ENCODE measurements around the gene RBKS. TPM values are rescaled to one million over a fixed set of nuclear protein-coding genes. Genes with fewer than 3 reads are reported as not detected.

RBKS gene
- total RNA-seq, 1 experiment from 2014 or later: 9.2 TPM

DNA sequence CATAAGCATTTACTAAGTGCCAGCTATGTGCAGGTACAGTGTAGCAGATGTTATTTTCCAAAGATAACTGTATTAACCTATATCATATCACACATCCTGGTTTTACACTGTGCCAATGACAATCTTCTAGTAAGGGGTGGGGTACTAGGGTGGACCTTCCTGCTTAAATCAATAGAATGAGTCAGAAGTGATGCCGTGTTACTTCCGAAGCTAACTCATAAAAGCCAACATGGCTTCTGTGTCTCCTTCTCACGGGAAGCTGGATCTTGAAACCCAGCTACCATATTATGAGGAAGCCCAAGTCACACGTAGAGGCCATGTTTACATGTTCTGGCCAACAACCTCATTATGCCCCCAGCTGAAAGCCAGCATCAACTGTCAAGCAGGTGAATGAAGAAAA is 59.5 kb downstream of the RBKS start:
- no peak for TF ChIP-seq CTCF (IDR thresholded peaks at IDR 0.05; ENCODE audit: unreplicated experiment)
- no peak for DNase-seq (ENCODE audit: unreplicated experiment)
- no peaks in the 10 kb centered on the region for H3K27me3 Mint-ChIP-seq (ENCODE audit: insufficient read depth, unreplicated experiment)
- peaks cover 4% of the 10 kb centered on the region for H3K4me1 Mint-ChIP-seq (ENCODE audit: insufficient read depth, unreplicated experiment)
- BruUV-seq (replicated peaks): no TSS peak
- ChIA-PET CTCF (interaction anchor here (0.7 to 0.9 kb wide), 2 partner anchors 12 to 19 kb away, joined by 3 read pairs; no protein-coding TSS in a partner anchor), POLR2A (interaction anchor here (0.7 kb wide), 1 partner anchor 41 kb away, joined by 3 read pairs; no protein-coding TSS in a partner anchor)
- H3K4me3 Mint-ChIP-seq (ENCODE audit: unreplicated experiment): no peak overlapping the region
- no peak overlapping the region for H3K27ac Mint-ChIP-seq (ENCODE audit: low read depth, unreplicated experiment)
- intact Hi-C loops (cut with micrococcal nuclease): no loop called here
- H3K36me3 Mint-ChIP-seq (ENCODE audit: insufficient read depth, unreplicated experiment): no peaks in the 10 kb centered on the region
- H3K9me3 Mint-ChIP-seq (ENCODE audit: unreplicated experiment): no peaks in the 10 kb centered on the region

DNA sequence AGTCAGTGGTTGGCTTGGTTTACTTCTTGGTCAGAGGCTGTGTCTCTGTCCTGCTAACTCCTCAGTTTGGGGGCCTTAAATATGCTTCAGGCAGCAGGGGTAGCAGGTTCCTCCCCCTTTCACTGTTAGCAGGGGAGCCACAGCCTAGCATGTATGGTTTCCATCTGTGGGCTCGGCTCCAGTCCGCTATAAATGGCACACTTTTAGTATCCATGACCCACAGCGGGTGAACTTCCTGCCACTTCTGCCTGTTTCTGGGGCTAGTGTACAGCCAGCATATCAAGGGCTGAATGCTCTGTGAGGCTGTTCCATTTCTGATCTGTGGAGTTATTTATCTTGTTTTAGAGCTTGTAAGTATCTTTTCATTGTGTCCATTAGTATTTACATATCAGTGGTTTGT is 60.4 kb downstream of the RBKS start:
- no peaks in the 10 kb centered on the region for H3K27me3 Mint-ChIP-seq (ENCODE audit: insufficient read depth, unreplicated experiment)
- POLR2A ChIA-PET: interaction anchor here (0.7 to 1.3 kb wide), 2 partner anchors 13 to 42 kb away, joined by 3 read pairs; no protein-coding TSS in a partner anchor
- H3K27ac Mint-ChIP-seq (ENCODE audit: low read depth, unreplicated experiment): no peak overlapping the region
- H3K9me3 Mint-ChIP-seq (ENCODE audit: unreplicated experiment): no peaks in the 10 kb centered on the region
- intact Hi-C loops (cut with micrococcal nuclease): no loop called here
- CTCF ChIA-PET: interaction anchor here (0.9 kb wide), 1 partner anchor 20 kb away, joined by 3 read pairs; no protein-coding TSS in a partner anchor
- no peak overlapping the region for H3K4me3 Mint-ChIP-seq (ENCODE audit: unreplicated experiment)
- BruUV-seq (replicated peaks): no TSS peak
- no peak for TF ChIP-seq CTCF (IDR thresholded peaks at IDR 0.05; ENCODE audit: unreplicated experiment)
- no peak for DNase-seq (ENCODE audit: unreplicated experiment)
- H3K4me1 Mint-ChIP-seq (ENCODE audit: insufficient read depth, unreplicated experiment): peaks cover 4% of the 10 kb centered on the region
- no peaks in the 10 kb centered on the region for H3K36me3 Mint-ChIP-seq (ENCODE audit: insufficient read depth, unreplicated experiment)

DNA sequence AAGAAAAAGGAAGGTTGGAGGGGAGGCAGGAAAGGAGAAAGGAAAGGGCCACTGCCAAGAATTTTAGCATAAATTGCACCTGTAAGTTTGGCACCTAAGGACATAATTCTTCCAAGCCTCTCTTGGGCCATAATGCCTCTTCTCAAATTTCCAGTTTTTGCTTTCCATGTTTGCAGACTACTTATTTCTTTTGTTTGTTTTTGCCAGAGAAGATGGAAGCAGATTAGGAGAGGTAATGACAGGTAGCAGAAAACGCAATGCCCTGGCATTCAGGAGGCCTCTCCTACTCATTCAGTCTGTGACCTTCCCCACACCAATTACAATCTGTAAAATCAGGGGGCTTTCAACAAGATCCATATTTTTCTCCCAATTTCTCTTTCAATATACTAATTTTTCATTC is 61.9 kb downstream of the RBKS start:
- ChIA-PET POLR2A (interaction anchor here (1.3 kb wide), 1 partner anchor 14 kb away, joined by 3 read pairs; no protein-coding TSS in a partner anchor), CTCF (no interaction called here)
- no peak for DNase-seq (ENCODE audit: unreplicated experiment)
- no peak for TF ChIP-seq CTCF (IDR thresholded peaks at IDR 0.05; ENCODE audit: unreplicated experiment)
- Mint-ChIP-seq H3K27ac (ENCODE audit: low read depth, unreplicated experiment) (no peak overlapping the region), H3K27me3 (ENCODE audit: insufficient read depth, unreplicated experiment) (no peaks in the 10 kb centered on the region), H3K36me3 (ENCODE audit: insufficient read depth, unreplicated experiment) (no peaks in the 10 kb centered on the region), H3K4me1 (ENCODE audit: insufficient read depth, unreplicated experiment) (peaks cover 4% of the 10 kb centered on the region), H3K9me3 (ENCODE audit: unreplicated experiment) (peaks cover 13% of the 10 kb centered on the region), H3K4me3 (ENCODE audit: unreplicated experiment) (no peak overlapping the region)
- intact Hi-C loops (cut with micrococcal nuclease): no loop called here
- BruUV-seq (replicated peaks): no TSS peak

GRCh38 chr2:27824401-27824800 is 65.8 kb downstream of the RBKS start:
- POLR2A ChIA-PET: no interaction called here
- no peaks in the 10 kb centered on the region for H3K4me1 Mint-ChIP-seq (ENCODE audit: insufficient read depth, unreplicated experiment)
- no TSS peak for BruUV-seq (replicated peaks)
- CTCF ChIA-PET: no interaction called here
- no peak overlapping the region for H3K4me3 Mint-ChIP-seq (ENCODE audit: unreplicated experiment)
- no peak overlapping the region for H3K27ac Mint-ChIP-seq (ENCODE audit: low read depth, unreplicated experiment)
- no peak for TF ChIP-seq CTCF (IDR thresholded peaks at IDR 0.05; ENCODE audit: unreplicated experiment)
- no peaks in the 10 kb centered on the region for H3K27me3 Mint-ChIP-seq (ENCODE audit: insufficient read depth, unreplicated experiment)
- H3K9me3 Mint-ChIP-seq (ENCODE audit: unreplicated experiment): peaks cover 13% of the 10 kb centered on the region
- H3K36me3 Mint-ChIP-seq (ENCODE audit: insufficient read depth, unreplicated experiment): no peaks in the 10 kb centered on the region
- intact Hi-C loops (cut with micrococcal nuclease): no loop called here
- no peak for DNase-seq (ENCODE audit: unreplicated experiment)

All from MCF 10A (cell line).